ENCODE data around the gene SUSD1.
"Not testable (repeated sequence)": the region's sequence is repeated elsewhere in the genome, so short reads cannot be mapped to it uniquely, and the experiment has no call there.

The SUSD1 gene

GRCh38 chr9:112173489-112174221 is 1.4 kb downstream of the SUSD1 start:
- no peak for DNase-seq

- no peak for DNase-seq
Measured at GRCh38 chr9:112170968-112171367, 4.1 kb downstream of the SUSD1 start.

- DNase-seq: no peak
Measured at GRCh38 chr9:112170235-112170634, 4.9 kb downstream of the SUSD1 start.

GRCh38 chr9:112169368-112169767 is 5.7 kb downstream of the SUSD1 start:
- no peak for DNase-seq

DNA sequence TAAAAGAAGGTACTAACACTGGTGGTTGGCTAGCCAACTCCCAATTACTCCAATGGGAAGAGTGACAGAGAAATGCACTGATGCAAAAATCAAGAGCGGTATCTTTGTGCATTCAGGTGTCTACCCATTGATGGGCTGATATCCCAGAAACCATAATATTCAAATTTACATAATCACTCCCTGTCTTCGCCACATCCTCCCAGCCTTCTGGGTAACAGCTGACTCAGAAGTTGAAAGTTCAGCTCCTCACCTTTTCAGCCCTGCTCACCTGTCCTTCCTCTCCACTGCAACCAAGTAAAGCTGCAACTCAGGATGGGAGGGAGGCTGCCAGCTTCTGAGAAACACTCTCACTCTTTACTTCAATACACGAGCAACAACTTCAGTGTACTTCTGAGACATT is 6.9 kb downstream of the SUSD1 start:
- no peak for DNase-seq

GRCh38 chr9:112166176-112167140 is 8.6 kb downstream of the SUSD1 start:
- no peak for DNase-seq

DNA sequence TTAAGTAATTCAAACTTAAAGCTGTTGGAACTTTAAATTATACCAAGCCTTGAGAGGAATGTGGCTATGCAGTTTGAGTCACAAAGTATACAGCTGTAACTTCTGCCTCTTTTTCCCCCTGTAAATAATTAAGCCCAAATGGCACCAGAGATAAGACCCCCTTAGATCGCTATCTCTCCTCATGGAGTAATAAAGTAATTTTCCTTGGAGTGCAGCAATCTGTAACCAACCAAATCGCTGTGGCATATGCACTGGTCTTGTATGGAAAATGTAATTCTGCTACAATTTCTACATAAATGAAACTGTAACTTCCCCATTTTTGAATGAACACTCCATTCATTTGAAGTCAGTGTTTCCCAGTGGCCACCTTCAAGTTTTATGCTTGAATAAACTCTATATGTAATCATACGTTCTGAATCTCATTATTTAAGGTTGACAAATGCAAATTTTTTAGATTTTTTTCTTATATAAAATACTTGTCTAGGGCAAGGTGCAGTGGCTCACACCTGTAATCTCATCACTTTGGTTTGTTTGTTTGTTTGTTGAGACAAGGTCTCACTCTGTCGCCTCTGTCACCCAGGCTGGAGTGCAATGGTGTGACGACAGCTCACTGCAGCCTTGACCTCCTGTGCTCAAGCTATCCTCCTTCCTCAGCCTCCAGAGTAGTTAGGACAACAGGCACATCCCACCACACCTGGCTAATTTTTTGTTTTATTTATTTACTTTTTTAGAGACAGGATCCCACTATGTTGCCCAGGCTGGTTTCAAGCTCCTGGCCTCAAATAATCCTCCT is 12.3 kb downstream of the SUSD1 start:
- no peak for DNase-seq

GRCh38 chr9:112159781-112160180 is 15.3 kb downstream of the SUSD1 start:
- DNase-seq: no peak

DNA sequence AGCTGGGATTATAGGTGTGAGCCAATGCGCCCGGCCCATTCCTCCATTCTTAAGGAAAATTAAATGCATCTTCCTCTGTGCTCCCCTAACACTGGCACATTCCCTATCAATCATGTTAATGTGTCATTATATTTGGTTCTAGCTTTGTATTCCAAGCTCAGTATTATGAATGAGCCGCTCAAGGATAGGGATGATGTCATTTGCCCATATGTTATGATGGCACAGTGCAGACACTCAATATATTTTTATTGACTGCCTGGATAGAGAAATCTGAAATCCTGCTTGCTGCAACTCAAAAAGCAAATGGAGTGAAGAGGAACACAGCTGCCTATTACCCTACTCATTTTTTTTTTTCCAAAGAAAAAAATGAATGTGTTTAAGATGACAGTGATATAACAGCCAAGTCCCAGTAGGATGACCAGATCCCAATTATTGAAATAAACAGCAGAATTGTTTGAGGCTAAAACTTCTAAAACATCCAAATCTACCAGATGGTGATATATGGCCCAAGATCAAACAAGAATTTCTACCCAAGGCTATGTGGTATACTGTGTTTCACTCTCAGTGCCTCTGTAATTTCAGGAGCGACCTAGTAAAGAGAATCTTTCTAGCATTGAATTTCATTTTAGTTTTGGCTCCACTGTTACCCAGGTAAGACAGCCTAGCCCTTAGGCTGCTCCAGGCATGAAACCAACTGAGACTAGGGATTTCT is 16.3 kb downstream of the SUSD1 start:
- DNase-seq: no peak

DNA sequence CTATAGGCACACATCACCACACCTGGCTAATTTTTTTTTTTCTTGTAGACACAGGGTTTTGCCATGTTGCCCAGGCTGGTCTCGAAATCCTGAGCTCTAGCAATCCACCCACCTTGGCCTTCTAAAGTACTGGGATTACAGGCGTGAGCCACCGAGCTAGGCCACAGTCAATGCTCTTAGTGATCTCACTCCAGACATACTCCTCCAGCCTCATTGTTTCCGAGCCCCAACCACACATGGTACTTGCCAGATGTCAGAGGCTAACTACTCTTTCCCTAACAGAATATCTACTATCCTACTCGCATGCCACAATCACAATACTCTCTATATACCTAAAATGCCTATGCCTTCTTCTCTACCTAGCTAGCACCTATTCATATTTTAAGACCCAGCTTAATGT is 17.1 kb downstream of the SUSD1 start:
- no peak for DNase-seq

DNA sequence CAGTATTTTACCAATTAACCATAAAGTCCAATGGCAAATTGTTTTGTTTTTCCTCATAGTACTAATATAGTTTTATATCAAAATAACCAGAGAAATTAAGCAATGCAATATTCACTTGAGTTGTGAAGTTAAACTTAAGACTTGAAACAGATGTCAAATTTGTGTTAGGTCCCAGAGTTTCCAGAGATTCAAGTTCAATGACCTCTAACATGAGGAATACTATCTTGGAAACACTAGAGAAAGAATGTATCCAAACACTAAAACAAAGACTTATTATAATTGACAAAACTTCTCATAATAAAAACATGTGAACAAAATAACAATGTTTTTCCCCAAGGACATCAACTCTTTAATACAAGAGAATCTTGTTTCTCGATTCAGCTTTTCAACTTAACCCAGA is 18.0 kb downstream of the SUSD1 start:
- DNase-seq: no peak

- DNase-seq: no peak
Measured at GRCh38 chr9:112149211-112149610, 25.9 kb downstream of the SUSD1 start.

DNA sequence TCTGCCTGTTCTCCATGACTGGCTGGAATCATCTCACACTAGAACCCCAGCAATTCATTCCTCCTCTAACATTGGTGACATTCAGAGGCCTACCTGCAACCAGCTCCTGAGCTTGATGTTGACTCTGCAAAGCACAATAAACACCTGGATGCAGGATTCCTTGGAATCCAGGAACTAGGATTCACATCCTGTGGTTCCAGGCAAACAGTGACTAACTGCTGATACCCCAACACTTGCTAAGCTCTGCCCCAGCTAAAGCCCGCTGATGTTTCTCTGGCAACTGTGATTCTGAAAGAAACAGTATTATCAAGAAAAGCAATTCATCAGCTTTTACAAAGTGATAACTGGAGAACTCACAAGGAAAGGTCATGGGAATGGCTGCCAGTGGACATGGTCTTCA is 29.2 kb downstream of the SUSD1 start:
- no peak for DNase-seq

GRCh38 chr9:112144807-112145206 is 30.3 kb downstream of the SUSD1 start:
- DNase-seq: no peak

DNA sequence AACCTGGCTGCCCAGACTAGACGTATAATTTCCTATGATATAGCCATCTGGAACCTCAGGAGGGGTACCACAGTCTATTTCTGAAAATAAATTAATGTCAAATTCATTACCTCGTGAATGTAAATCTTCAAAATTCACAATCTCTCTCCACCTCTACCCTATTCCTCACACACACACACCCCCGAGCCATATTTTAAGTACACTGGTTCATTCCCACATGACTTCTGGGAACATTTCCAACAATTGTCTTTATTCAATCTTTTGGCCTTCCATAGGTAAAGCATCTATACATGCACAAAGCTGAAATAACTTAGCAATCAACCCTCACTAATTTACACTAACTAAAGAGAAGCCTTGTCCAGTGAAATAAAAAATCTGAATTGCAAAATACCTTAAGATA is 32.7 kb downstream of the SUSD1 start:
- DNase-seq: no peak

DNA sequence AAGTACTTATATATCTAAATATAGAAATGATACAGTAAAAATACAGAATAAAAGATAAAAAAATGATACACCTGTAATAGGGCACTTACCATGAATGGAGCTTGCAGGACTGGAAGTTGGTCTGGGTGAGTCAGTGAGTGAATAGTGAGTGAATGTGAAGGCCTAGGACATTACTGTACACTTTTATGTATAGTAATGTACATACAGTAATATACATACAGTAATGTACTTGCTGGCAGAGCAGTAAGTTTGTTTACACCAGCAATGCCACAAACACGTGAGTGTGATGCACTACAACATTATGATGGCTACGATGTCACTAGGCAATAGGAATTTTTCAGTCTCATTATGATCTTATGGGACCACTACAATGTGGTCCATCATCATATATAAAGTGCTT is 34.2 kb downstream of the SUSD1 start:
- no peak for DNase-seq

DNA sequence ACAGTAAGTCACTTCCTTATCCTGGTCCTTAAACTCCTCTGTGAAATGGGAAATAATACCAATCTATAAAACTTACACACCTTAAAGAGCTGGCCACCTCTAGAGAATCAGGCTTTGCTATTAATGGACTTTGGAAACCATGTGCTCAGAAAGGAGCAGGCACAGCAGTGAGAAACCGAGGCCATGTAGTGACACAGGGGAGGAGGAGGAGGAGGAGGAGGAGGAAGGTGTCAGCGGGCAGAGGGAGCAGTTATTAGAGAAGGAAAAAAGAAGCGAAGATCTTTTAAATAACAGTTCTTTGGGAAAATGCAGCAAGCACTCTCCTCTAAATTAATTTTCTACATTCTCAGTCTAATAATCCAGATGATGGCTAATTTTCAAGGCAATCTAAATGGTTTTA is 38.0 kb downstream of the SUSD1 start:
- no peak for DNase-seq

DNA sequence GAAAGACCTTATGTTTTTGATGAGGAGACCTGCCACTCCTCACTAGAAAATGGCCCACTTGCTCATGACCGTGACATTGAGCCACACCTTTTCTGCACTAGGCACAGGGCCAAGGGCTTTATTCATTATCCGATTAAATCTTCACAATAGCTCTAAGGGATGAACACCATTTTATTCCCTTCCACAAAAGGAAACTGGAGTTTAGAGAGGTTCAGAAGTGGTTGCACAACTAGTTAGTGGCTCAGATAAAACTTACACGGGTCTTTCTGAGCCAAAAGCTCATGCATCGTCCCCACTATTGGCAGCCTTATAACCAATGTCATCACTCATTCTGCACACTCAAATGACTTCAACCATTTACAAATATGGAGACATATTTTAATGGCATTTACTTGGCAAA is 39.4 kb downstream of the SUSD1 start:
- no peak for DNase-seq

DNA sequence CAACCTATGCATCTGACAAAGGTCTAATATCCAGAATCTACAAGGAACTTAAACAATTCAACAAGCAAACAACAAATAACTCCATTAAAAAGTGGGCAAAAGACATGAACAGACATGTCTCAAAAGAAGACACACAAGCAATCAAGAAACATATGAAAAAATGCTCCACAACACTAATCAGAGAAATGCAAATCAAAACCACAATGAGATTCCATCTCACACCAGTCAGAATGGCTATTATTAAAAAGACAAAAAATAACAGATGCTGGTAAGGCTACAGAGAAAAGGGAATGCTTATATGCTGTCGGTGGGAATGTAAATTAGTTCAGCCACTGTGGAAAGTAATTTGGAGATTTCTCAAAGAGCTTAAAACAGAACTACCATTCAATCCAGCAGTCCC is 41.3 kb downstream of the SUSD1 start:
- not testable (repeated sequence) for DNase-seq

DNA sequence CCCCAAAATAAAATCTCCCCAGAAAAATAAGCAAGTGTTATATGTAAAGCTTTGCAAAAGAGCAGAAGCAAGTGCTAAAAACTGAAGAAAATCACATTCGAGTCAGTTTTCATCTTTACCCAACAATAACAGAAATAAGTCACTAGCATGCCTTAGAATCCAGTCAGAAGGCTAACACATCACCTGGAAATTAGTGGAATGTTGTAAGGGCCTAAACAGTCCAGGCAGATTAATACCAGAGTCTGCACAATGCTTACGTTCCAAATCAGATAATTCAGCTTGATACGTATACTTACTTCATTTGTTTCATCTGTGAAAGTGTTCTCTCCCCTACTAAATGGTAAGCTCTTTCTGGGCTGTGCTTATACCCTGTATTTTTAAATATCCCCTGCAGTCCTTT is 42.7 kb downstream of the SUSD1 start:
- no peak for DNase-seq

DNA sequence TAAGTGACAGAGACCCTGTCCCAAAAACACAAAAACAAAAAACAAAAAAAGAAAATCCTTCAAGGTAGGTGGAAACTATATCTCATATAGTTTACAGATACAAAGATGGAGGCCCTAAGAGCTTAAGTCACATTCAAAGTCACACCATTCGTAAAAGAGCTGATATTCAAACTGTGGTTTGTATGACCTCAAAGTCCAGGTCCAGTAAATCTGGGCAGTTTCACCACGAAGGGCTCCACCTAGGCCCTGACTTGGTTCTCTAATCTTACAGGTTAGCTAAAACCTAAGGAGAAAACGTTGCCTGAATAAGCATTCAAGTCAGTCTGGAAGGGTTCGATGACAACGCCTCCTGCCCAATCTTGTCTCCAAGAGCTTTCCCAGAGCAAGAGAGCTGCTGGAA is 44.1 kb downstream of the SUSD1 start:
- DNase-seq: no peak

DNA sequence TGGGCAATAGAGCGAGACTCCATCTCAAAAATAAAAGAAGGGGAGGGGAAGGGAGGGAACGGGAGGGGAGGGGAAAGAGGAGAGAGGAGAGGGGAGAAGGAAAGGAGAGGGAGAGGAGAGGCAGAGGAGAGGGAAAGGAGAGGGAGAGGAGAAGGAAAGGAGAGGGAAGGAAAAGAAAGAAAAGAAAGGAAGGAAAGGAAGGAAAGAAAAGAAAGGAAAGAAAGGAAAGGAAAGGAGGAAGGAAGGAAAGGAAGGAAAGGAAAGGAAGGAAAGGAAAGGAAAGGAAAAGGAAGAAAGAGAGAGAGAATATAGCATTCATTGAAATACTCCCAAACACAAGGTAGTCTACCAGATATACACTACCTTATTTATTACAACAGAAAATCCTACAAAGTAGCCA is 44.8 kb downstream of the SUSD1 start:
- no peak for DNase-seq

Data from fibroblast of skin of back (primary cell).